ENCODE measurements around the gene FYN.

The FYN gene

GRCh38 chr6:111747829-111748228 lies 125.4 kb downstream of the FYN start:
- DNase-seq (ENCODE audit: low spot score): no peak

GRCh38 chr6:111747396-111747795 lies 125.9 kb downstream of the FYN start:
- no peak for DNase-seq (ENCODE audit: low spot score)

- no peak for DNase-seq (ENCODE audit: low spot score)
These were observed 126.3 kb downstream of the FYN start for GRCh38 chr6:111746983-111747382.

- no peak for DNase-seq (ENCODE audit: low spot score)
These were observed 127.6 kb downstream of the FYN start for GRCh38 chr6:111745636-111746035.

GRCh38 chr6:111745186-111745585 lies 128.1 kb downstream of the FYN start:
- no peak for DNase-seq (ENCODE audit: low spot score)

- no peak for DNase-seq (ENCODE audit: low spot score)
These were observed 129.2 kb downstream of the FYN start for GRCh38 chr6:111743862-111744692.

- no peak for DNase-seq (ENCODE audit: low spot score)
These were observed 129.9 kb downstream of the FYN start for GRCh38 chr6:111743360-111743759.

GRCh38 chr6:111741177-111741952 lies 131.9 kb downstream of the FYN start:
- no peak for DNase-seq (ENCODE audit: low spot score)

GRCh38 chr6:111740506-111740905 lies 132.7 kb downstream of the FYN start:
- no peak for DNase-seq (ENCODE audit: low spot score)

- no peak for DNase-seq (ENCODE audit: low spot score)
These were observed 134.0 kb downstream of the FYN start for GRCh38 chr6:111739257-111739696.

GRCh38 chr6:111738631-111739030 lies 134.6 kb downstream of the FYN start:
- no peak for DNase-seq (ENCODE audit: low spot score)

GRCh38 chr6:111738156-111738555 lies 135.1 kb downstream of the FYN start:
- no peak for DNase-seq (ENCODE audit: low spot score)

- DNase-seq (ENCODE audit: low spot score): no peak
These were observed 136.2 kb downstream of the FYN start for GRCh38 chr6:111737065-111737521.

- no peak for DNase-seq (ENCODE audit: low spot score)
These were observed 137.1 kb downstream of the FYN start for GRCh38 chr6:111736005-111736608.

GRCh38 chr6:111734068-111735061 lies 138.9 kb downstream of the FYN start:
- no peak for DNase-seq (ENCODE audit: low spot score)

- DNase-seq (ENCODE audit: low spot score): no peak
These were observed 140.9 kb downstream of the FYN start for GRCh38 chr6:111732390-111732789.

- DNase-seq (ENCODE audit: low spot score): peak; percentile 64
These were observed 141.6 kb downstream of the FYN start for GRCh38 chr6:111731456-111732195.

GRCh38 chr6:111730864-111731263 lies 142.4 kb downstream of the FYN start:
- no peak for DNase-seq (ENCODE audit: low spot score)

- DNase-seq (ENCODE audit: low spot score): no peak
These were observed 145.4 kb downstream of the FYN start for GRCh38 chr6:111727802-111728201.

- no peak for DNase-seq (ENCODE audit: low spot score)
These were observed 146.2 kb downstream of the FYN start for GRCh38 chr6:111727041-111727440.

Data from ecto neural progenitor cell (in vitro differentiated cells).